ENCODE data around the gene ALKBH7. TPM values are rescaled to one million over a fixed set of nuclear protein-coding genes. Genes with fewer than 3 reads are reported as not detected.
A peak's percentile ranks its signal among the peaks of the same experiment; 100 is the strongest.

Gene ALKBH7
- polyA plus RNA-seq, 1 donor from 2014 or later: 154 TPM

GRCh38 chr19:6362027-6362350 lies 10.6 kb upstream of the ALKBH7 start:
- no peaks in the 10 kb centered on the region for H3K9me3 ChIP-seq (ENCODE audit: low read length)
- no peaks in the 10 kb centered on the region for H4K20me1 ChIP-seq (ENCODE audit: insufficient read depth)
- no peaks in the 10 kb centered on the region for H3F3A ChIP-seq (ENCODE audit: insufficient read depth, low read length, poor library complexity, severe bottlenecking)
- peak overlapping the region; percentile 65 for H3K27ac ChIP-seq (ENCODE audit: low read length)
- H2AFZ ChIP-seq (ENCODE audit: low read depth, low read length): peak overlapping the region; percentile 71
- H3K9ac ChIP-seq (ENCODE audit: low read length): peak overlapping the region; percentile 74
- TF ChIP-seq EP300 (conservative IDR thresholded peaks at IDR 0.05; ENCODE audit: poor library complexity, severe bottlenecking): no peak
- TF ChIP-seq TAF1 (IDR thresholded peaks at IDR 0.05; ENCODE audit: low read depth): no peak
- TF ChIP-seq RAD21 (conservative IDR thresholded peaks at IDR 0.05): no peak
- TF ChIP-seq POLR2AphosphoS5 (IDR thresholded peaks at IDR 0.05): no peak
- no peak for TF ChIP-seq MXI1 (conservative IDR thresholded peaks at IDR 0.05; ENCODE audit: poor library complexity, severe bottlenecking)
- no peak for TF ChIP-seq SMC3 (conservative IDR thresholded peaks at IDR 0.05; ENCODE audit: poor library complexity)
- TF ChIP-seq EZH2 (IDR thresholded peaks at IDR 0.05; ENCODE audit: borderline replicate concordance, insufficient read depth, low read length, poor library complexity, severe bottlenecking): no peak
- TF ChIP-seq CTCF (IDR thresholded peaks at IDR 0.05; ENCODE audit: poor library complexity, severe bottlenecking): no peak
- TF ChIP-seq REST (IDR thresholded peaks at IDR 0.05; ENCODE audit: borderline replicate concordance): no peak
- peak overlapping the region; percentile 85 for H3K4me3 ChIP-seq (ENCODE audit: low read length)
- peaks cover 5% of the 10 kb centered on the region for H3K36me3 ChIP-seq (ENCODE audit: insufficient read depth, low read length)
- H3K27me3 ChIP-seq (ENCODE audit: insufficient read depth, low read depth, low read length): no peaks in the 10 kb centered on the region
- no peaks in the 10 kb centered on the region for H3K9me2 ChIP-seq (ENCODE audit: insufficient read depth, low read length)
- H3K79me2 ChIP-seq (replicated peaks; ENCODE audit: insufficient read depth, low read length): no peaks in the 10 kb centered on the region
- H3K4me2 ChIP-seq (ENCODE audit: low read length): peak overlapping the region; percentile 88

GRCh38 chr19:6362351-6362801 lies 10.2 kb upstream of the ALKBH7 start:
- Histone ChIP-seq H2AFZ (ENCODE audit: low read depth, low read length) (peak overlapping the region; percentile 71), H3K4me3 (ENCODE audit: low read length) (peak overlapping the region; percentile 85), H3K27me3 (ENCODE audit: insufficient read depth, low read depth, low read length) (no peaks in the 10 kb centered on the region), H3K4me2 (ENCODE audit: low read length) (peak overlapping the region; percentile 88), H3K9me3 (ENCODE audit: low read length) (no peaks in the 10 kb centered on the region), H3K36me3 (ENCODE audit: insufficient read depth, low read length) (peaks cover 5% of the 10 kb centered on the region), H3F3A (ENCODE audit: insufficient read depth, low read length, poor library complexity, severe bottlenecking) (no peaks in the 10 kb centered on the region), H3K9ac (ENCODE audit: low read length) (peak overlapping the region; percentile 74), H3K9me2 (ENCODE audit: insufficient read depth, low read length) (no peaks in the 10 kb centered on the region), H4K20me1 (ENCODE audit: insufficient read depth) (no peaks in the 10 kb centered on the region), H3K27ac (ENCODE audit: low read length) (peak overlapping the region; percentile 65), H3K79me2 (replicated peaks; ENCODE audit: insufficient read depth, low read length) (no peaks in the 10 kb centered on the region)
- TF ChIP-seq REST (IDR thresholded peaks at IDR 0.05; ENCODE audit: borderline replicate concordance) (no peak), RAD21 (conservative IDR thresholded peaks at IDR 0.05) (no peak), MXI1 (conservative IDR thresholded peaks at IDR 0.05; ENCODE audit: poor library complexity, severe bottlenecking) (no peak), EZH2 (IDR thresholded peaks at IDR 0.05; ENCODE audit: borderline replicate concordance, insufficient read depth, low read length, poor library complexity, severe bottlenecking) (no peak), SMC3 (conservative IDR thresholded peaks at IDR 0.05; ENCODE audit: poor library complexity) (no peak), EP300 (conservative IDR thresholded peaks at IDR 0.05; ENCODE audit: poor library complexity, severe bottlenecking) (no peak), CTCF (IDR thresholded peaks at IDR 0.05; ENCODE audit: poor library complexity, severe bottlenecking) (no peak), TAF1 (IDR thresholded peaks at IDR 0.05; ENCODE audit: low read depth) (no peak), POLR2AphosphoS5 (IDR thresholded peaks at IDR 0.05) (no peak)
